ENCODE data around the gene RHOU.

DNA sequence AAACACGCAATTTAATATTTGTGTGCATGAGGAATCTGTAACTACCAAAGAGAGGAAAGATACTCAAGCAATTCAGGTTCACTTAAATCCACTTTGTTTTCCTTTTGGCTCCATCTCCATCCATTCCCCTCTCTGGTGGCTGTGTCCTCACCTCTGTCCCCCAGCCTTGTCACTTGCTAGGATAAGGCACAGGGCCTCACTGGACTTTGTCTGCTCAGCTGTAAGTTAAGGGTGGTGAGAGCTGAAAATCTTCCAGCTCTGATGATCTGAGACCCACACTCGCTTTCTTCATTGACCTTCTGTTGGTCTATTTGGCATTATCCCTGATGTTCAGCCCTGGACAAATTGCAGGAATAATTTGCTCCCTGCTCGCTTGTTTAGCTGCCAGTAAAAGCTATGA is 56.5 kb downstream of the RHOU start:
- TF ChIP-seq, protein P1, sequence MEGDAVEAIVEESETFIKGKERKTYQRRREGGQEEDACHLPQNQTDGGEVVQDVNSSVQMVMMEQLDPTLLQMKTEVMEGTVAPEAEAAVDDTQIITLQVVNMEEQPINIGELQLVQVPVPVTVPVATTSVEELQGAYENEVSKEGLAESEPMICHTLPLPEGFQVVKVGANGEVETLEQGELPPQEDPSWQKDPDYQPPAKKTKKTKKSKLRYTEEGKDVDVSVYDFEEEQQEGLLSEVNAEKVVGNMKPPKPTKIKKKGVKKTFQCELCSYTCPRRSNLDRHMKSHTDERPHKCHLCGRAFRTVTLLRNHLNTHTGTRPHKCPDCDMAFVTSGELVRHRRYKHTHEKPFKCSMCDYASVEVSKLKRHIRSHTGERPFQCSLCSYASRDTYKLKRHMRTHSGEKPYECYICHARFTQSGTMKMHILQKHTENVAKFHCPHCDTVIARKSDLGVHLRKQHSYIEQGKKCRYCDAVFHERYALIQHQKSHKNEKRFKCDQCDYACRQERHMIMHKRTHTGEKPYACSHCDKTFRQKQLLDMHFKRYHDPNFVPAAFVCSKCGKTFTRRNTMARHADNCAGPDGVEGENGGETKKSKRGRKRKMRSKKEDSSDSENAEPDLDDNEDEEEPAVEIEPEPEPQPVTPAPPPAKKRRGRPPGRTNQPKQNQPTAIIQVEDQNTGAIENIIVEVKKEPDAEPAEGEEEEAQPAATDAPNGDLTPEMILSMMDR (IDR thresholded peaks at IDR 0.05; ENCODE audit: extremely low read depth in 1 of 2, insufficient read depth in 1 of 2, low read depth in 1 of 2, low read length in 2 of 2), result no peak
- TF ChIP-seq POLR2A (IDR thresholded peaks at IDR 0.05; ENCODE audit: low read depth, low read length), result no peak
- TF ChIP-seq MYC (IDR thresholded peaks at IDR 0.05; ENCODE audit: low read depth, low read length), result no peak
- TF ChIP-seq EZH2 (IDR thresholded peaks at IDR 0.05; ENCODE audit: borderline replicate concordance, low read depth, low read length, severe bottlenecking), result no peak

Measured in endothelial cell of umbilical vein (primary cell).